Activated CD8-positive, alpha-beta memory T cell treated with anti-CD3 and anti-CD28 coated beads, Interleukin-2, amount 10 ng/mL, durations not matched to agents 7 days and 5 days (primary cell): ENCODE data around the gene ARMH1. TPM values are rescaled to one million over a fixed set of nuclear protein-coding genes. Genes with fewer than 3 reads are reported as not detected.
A peak's percentile ranks its signal among the peaks of the same experiment; 100 is the strongest.
"Not testable (repeated sequence)": the region's sequence is repeated elsewhere in the genome, so short reads cannot be mapped to it uniquely, and the experiment has no call there.

ENCODE experiments used
- ATAC-seq: fragments of 150-1000 bp; cut with Tn5 transposase; one replicate; pipeline ENCODE4 v1.10.0; 2021; ENCODE audit warnings: moderate library complexity
- CTCF ChIA-PET: fragments of 350-600 bp; sonication (Branson Sonifier 250); formaldehyde crosslinking; loops from one replicate; lab custom pipeline; 2021; ENCODE audit warnings: antibody characterized with exemption; lab: Charles Lee
- DNase-seq: peaks from one replicate; pipeline ENCODE4 v3.0.0-alpha.2; 2020
- H3K27ac Mint-ChIP-seq: one replicate; pipeline ENCODE4 v1.8.0; 2021; ENCODE audit warnings: mild to moderate bottlenecking, mixed read lengths
- H3K27me3 Mint-ChIP-seq: one replicate; pipeline ENCODE4 v1.8.0; 2021; ENCODE audit warnings: mixed read lengths
- H3K36me3 Mint-ChIP-seq: one replicate; pipeline ENCODE4 v1.8.0; 2021; ENCODE audit warnings: mild to moderate bottlenecking, mixed read lengths
- H3K4me1 Mint-ChIP-seq: one replicate; pipeline ENCODE4 v1.8.0; 2021; ENCODE audit warnings: mixed read lengths
- H3K4me3 Mint-ChIP-seq: one replicate; pipeline ENCODE4 v1.8.0; 2021; ENCODE audit warnings: mild to moderate bottlenecking, moderate library complexity, mixed read lengths
- H3K9me3 Mint-ChIP-seq: one replicate; pipeline ENCODE4 v1.8.0; 2022; ENCODE audit warnings: low read depth, mixed read lengths
- total RNA-seq, 2 experiments: library from RNA; stranded (reverse); gene quantifications; one replicate each; pipeline ENCODE4 v1.2.3, GENCODE V29; 2021

ARMH1 gene
- total RNA-seq, 2 experiments from 2014 or later: 17.0 to 17.2 TPM

DNA sequence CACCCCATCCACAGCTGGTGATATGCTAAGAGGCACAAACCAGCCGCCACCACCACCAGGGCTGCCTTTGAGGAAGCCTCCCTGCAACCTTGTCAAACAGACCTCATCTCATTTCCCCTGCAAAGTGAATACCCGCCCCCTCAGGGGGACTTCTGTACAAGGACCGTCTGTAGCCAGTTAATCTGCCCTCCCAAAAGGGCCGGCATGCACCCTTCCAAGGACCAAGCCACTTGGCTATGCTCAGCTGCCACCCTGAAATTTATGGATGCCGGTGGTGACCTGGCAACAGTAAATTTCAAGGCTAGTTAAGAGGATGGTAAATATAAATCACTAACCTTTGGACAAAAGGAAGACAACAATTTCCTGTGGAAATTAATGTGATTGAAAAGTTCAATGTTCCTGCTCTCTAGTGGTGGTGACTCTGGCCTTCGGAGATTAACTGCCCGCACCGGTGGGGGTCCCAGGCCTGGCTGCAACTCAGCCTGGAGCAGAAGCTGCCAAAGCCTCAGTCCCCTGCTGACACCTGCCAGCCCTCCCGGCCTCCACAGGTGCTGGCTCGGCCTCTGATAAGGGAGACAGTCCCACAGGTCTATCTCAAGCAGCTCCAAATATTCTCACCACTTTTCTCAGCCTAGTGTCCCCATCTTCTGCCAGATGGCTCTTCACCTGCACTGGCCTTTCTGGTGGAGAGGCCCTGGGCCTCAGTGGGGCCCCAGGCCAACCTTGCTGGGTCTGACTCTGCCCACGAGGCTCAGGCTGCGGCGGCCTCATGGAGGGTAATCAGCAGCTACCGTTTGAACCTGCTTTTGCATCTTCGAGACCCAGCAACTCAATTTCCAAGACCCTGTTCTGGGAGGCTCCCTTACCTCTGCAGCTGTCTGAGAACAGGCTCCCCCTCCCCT, 12.5 kb upstream of the ARMH1 start:
- H3K27me3 Mint-ChIP-seq: no peaks in the 10 kb centered on the region
- H3K27ac Mint-ChIP-seq: no peak overlapping the region
- H3K4me1 Mint-ChIP-seq: peaks cover 9% of the 10 kb centered on the region
- H3K9me3 Mint-ChIP-seq: no peaks in the 10 kb centered on the region
- DNase-seq (no peak), ATAC-seq (no peak)
- CTCF ChIA-PET: interaction anchor here (0.9 to 3.2 kb wide), 5 partner anchors 10 to 344 kb away, joined by 3 to 20 read pairs (median 3); no protein-coding TSS in a partner anchor
- no peaks in the 10 kb centered on the region for H3K36me3 Mint-ChIP-seq
- no peak overlapping the region for H3K4me3 Mint-ChIP-seq

DNA sequence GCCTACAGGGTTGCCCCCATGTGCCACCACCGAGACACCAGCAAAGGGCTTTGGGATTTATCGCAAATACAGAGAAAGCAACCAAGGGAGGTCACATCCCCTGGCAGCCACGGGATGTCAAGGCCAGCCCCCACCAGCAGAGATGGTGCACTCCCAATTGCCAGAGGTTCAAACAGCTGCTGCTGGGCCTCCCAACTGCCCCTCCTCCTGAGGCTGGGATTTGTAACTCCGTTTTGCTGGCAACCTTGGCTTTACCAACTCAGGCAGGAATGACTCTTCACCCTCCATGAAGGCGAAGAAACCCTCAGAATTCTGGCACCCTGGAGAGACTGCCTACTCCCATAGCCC, 11.9 kb upstream of the ARMH1 start:
- Mint-ChIP-seq H3K36me3 (no peaks in the 10 kb centered on the region), H3K4me3 (no peak overlapping the region), H3K27ac (no peak overlapping the region), H3K27me3 (no peaks in the 10 kb centered on the region), H3K4me1 (peaks cover 9% of the 10 kb centered on the region), H3K9me3 (no peaks in the 10 kb centered on the region)
- ATAC-seq: no peak
- CTCF ChIA-PET: interaction anchor here (0.9 to 3.2 kb wide), 4 partner anchors 10 to 345 kb away, joined by 3 to 20 read pairs (median 4); no protein-coding TSS in a partner anchor
- no peak for DNase-seq

DNA sequence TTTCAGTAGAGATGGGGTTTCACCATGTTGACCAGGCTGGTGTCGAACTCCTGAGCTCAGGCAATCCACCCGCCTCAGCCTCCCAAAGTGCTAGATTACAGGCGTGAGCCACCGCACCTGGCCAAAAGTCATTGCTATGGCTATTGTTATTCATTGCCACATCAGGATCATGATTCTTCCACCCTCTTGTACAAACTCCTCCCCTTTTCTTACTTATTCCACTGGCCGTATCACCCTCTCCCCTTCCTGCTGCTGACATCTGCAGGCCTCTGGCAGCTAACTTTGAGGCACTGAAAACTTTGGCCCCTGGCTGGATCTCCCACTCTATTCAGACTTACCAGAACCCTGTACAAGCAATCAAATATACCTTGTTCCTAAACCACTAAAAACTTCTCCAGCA, 11.1 kb upstream of the ARMH1 start:
- Mint-ChIP-seq H3K4me1 (peaks cover 9% of the 10 kb centered on the region), H3K27me3 (no peaks in the 10 kb centered on the region)

DNA sequence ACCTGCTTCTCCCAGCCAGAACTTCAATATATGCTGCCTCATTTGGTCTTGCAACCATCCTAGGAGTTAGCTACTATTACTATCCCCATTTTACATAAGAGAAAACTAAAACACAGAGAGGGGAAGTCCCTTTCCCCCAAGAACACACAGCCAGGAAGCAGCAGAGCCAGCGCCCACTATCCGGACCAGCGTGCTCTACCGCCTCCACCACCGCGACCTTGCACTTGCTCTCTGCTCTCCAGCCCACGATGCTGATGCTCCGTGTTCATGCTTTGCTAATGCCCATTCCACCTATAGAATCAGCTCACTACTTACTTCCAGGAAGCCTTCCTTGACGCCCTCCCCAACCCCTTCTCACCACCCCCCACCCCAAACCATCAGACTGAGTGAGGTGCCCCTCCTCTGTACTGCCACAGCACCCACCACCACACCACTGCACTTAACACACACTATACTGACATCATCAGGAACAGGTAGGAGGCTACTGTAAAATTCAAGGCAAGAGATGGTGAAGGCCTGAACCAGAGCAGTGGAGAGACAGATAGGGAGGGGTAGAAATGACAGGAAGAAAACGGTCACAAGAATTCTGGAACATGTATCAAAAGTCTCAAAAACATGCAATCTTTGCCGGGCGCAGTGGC, 9.7 kb upstream of the ARMH1 start:
- Mint-ChIP-seq H3K36me3 (no peaks in the 10 kb centered on the region), H3K4me3 (no peak overlapping the region), H3K4me1 (peaks cover 9% of the 10 kb centered on the region), H3K27ac (peak overlapping the region; percentile 33), H3K9me3 (no peaks in the 10 kb centered on the region), H3K27me3 (no peaks in the 10 kb centered on the region)
- peak; percentile 50 for DNase-seq
- peak; percentile 76 for ATAC-seq
- CTCF ChIA-PET: interaction anchor here (0.7 to 2.4 kb wide), 4 partner anchors 9 to 12 kb away, joined by 3 to 21 read pairs (median 6); partner anchors contain the start of gene ARMH1

More for the DNA sequence above, 11.1 kb upstream of the ARMH1 start:
- Mint-ChIP-seq H3K36me3 (no peaks in the 10 kb centered on the region), H3K4me3 (no peak overlapping the region), H3K9me3 (no peaks in the 10 kb centered on the region), H3K27ac (no peak overlapping the region)
- DNase-seq (no peak), ATAC-seq (no peak)
- CTCF ChIA-PET: interaction anchor here (0.9 to 3.2 kb wide), 4 partner anchors 11 to 33 kb away, joined by 3 to 20 read pairs (median 6); partner anchors contain the start of gene ARMH1

DNA sequence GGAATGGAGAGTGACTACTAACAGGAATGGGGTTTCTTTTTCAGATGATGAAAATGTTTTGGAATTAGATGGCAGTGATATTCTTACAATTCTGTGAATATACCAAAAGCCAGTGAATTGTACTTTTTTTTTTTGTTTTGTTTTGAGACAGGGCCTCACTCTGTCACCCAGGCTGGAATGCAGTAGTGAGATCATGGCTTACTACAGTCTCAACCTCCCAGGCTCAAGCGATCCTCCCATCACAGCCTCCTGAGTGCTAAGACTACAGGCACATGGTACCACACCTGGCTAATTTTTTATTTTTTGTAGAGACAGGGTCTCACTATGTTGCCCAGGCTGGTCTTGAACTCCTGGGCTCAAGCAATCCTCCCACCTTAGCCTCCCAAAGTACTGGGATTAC, 7.8 kb upstream of the ARMH1 start:
- H3K27ac Mint-ChIP-seq, CTCF ChIA-PET, H3K36me3 Mint-ChIP-seq, DNase-seq, H3K9me3 Mint-ChIP-seq, H3K27me3 Mint-ChIP-seq, ATAC-seq, H3K4me3 Mint-ChIP-seq: not testable (repeated sequence)
- peaks cover 15% of the 10 kb centered on the region for H3K4me1 Mint-ChIP-seq

DNA sequence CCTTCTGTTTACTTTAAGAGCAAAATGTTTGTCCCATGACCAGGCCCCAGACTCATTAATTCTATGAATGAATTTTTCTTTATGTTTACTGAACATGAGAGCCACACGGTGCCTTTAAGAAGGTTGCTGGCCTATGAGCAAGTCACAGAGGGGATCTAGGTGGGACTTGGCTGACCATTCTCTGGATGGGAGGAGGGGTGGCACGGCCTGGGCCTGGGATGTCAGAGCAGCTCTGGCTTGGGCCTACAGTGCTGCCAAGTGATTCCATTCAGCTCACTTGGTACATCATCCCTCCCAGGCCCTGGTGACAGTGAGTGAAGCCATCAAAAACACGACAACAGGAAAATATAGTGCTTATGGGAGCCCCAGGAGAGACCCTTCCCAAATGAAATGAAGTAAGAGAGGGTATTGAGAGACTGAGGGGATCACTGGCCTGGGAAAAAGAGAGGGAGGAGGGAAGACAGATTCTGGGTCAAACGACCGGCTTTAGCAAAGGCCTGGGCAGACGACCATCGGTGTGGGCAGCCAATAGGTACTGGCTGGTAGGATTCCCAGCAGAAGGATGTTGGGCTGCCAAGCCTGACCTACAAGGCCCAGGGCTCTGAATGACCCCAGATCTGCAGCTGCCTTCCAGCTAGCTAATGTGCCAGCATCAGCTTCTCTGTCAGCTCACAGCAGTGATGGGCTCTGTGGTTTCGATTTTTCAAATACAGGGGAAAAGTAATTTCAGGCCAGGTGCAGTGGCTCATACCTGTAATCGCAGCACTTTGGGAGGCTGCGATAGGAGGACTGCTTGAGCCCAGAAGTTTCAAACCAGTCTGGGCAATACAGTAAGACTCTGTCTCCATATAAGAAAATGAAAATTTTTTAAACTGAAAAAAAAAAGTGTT, 3.5 kb upstream of the ARMH1 start:
- Mint-ChIP-seq H3K27ac (no peak overlapping the region), H3K4me1 (peaks cover 32% of the 10 kb centered on the region), H3K36me3 (no peaks in the 10 kb centered on the region), H3K27me3 (no peaks in the 10 kb centered on the region), H3K9me3 (no peaks in the 10 kb centered on the region), H3K4me3 (no peak overlapping the region)
- no peak for DNase-seq
- CTCF ChIA-PET: interaction anchor here (6.2 kb wide), 1 partner anchor 19 kb away, joined by 49 read pairs; no protein-coding TSS in a partner anchor
- ATAC-seq: no peak

DNA sequence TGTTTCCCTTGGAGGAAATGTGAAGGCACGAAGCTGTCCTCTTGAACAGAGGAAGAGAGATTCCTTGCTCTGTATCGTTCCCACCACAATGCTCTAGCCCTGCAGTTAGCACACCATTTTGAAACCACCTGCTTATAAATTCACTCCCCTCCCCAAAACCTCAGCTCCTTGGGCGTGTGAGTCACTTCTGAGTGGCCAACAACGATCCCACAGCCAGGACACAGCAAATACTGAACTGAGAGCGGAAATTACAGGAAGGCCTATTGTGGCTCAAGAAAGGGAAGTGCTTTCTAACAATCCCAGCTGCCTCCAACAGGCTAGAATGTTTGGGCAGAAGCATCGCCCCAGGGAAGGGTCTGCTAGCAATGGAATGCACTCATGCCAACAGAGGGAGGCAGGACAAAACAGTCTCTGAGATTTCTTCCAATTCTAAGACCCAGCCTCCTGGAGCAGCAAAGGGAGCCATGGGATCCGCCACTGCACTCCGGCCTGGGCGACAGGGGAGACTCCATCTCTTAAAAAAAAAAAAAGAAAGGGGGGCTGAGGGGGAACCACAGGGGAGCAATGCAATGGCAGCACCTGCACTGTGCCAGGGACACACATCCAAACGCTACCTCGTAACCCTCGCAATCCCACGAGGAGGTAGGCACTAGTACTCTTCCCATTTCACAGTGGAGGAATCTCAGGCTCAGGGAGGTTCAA, 2.1 kb upstream of the ARMH1 start:
- peak; percentile 60 for DNase-seq
- no peaks in the 10 kb centered on the region for H3K9me3 Mint-ChIP-seq
- peaks cover 32% of the 10 kb centered on the region for H3K4me1 Mint-ChIP-seq
- H3K36me3 Mint-ChIP-seq: no peaks in the 10 kb centered on the region
- H3K27ac Mint-ChIP-seq: peak overlapping the region; percentile 64
- H3K27me3 Mint-ChIP-seq: no peaks in the 10 kb centered on the region
- CTCF ChIA-PET: interaction anchor here (0.6 to 6.2 kb wide), 3 partner anchors 12 to 21 kb away, joined by 3 to 49 read pairs (median 5); no protein-coding TSS in a partner anchor
- no peak overlapping the region for H3K4me3 Mint-ChIP-seq
- ATAC-seq: no peak

DNA sequence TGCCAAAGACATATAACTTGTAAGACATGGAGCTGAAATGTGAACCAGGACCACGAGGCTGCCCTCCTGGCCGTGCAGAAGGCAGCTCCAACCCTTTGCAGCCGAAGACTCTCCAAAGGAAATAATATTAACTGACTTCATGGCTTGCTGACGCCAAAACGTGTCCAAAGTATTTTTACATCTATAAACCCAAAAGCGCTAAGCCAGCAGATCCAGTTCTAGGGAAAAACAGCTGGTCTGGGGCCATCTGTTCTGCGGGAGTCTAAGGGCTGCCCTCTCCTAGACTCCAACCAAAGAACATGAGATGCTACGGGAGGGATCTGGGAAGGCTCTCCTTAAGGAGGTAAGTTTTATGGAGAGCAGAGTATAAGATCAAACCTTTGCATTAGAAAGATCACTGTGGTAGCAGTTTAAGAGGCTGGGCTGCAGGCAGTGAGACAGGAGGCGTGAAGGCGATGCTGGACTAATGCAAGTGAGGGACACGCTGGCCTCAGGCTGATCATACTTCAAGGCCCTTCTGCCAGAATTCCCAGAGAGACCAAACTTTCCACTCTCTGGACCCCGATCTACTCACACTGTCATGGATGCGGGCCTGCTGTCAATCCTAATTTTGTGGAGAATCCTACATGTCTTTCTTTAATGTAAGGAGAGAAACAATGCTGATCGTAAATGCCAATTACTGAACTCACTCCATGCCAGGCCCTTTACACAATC, 1.4 kb upstream of the ARMH1 start:
- DNase-seq: no peak
- Mint-ChIP-seq H3K27me3 (no peaks in the 10 kb centered on the region), H3K4me1 (peaks cover 32% of the 10 kb centered on the region), H3K36me3 (no peaks in the 10 kb centered on the region), H3K4me3 (peak overlapping the region; percentile 78), H3K27ac (peak overlapping the region; percentile 54), H3K9me3 (no peaks in the 10 kb centered on the region)
- CTCF ChIA-PET: interaction anchor here (0.6 to 6.2 kb wide), 10 partner anchors 9 to 80 kb away, joined by 3 to 49 read pairs (median 5); partner anchors contain the start of gene RNU5D-1
- no peak for ATAC-seq

DNA sequence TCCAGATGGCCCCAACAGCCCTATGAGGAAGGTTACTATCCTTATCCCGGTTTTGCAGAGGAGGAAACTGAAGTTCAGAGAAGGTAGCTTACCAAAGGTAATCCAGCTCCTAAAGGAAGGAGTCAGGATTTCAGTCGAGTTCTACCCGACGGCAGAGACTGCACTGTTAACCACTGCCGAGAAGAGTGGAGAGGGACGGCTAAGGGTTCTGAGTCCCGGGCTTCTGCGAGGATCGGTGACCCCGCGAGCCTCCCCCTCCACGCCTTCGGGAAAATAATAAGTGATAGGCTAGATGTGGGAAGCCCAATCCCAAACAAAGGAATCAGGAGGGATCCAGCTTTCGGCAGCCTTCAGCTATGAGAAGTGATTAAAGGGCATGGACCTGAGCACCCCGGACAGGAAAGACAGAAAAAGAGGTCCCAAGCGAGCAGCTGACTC, 820 bp upstream of the ARMH1 start:
- Mint-ChIP-seq H3K9me3 (no peaks in the 10 kb centered on the region), H3K27ac (peak overlapping the region; percentile 54), H3K4me1 (peaks cover 32% of the 10 kb centered on the region), H3K4me3 (peak overlapping the region; percentile 78), H3K27me3 (no peaks in the 10 kb centered on the region), H3K36me3 (no peaks in the 10 kb centered on the region)
- DNase-seq (no peak), ATAC-seq (no peak)
- CTCF ChIA-PET: interaction anchor here (0.7 to 6.2 kb wide), 14 partner anchors 9 to 456 kb away, joined by 3 to 49 read pairs (median 4); partner anchors contain the start of gene RNU5D-1

DNA sequence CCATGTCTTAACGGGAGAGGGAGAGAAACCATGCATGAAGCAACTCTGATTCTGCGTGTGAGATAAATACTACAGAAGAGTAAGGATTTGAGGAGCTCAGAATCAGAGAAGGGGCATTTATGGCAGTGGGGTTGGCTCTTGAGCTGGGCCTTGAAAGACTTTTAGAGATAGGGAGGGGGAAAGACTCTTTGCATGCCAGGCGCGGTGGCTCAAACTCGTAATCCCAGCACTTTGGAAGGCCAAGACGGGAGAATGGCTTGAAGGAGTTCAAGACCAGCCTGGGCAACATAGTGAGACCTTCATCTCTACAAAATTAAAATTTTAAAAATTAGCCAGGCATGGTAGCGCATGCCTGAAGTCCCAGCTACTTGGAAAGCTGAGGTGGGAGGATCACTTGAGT, 672 bp downstream of the ARMH1 start:
- CTCF ChIA-PET: interaction anchor here (0.7 to 6.2 kb wide), 13 partner anchors 11 to 664 kb away, joined by 3 to 49 read pairs (median 4); no protein-coding TSS in a partner anchor
- no peaks in the 10 kb centered on the region for H3K9me3 Mint-ChIP-seq

DNA sequence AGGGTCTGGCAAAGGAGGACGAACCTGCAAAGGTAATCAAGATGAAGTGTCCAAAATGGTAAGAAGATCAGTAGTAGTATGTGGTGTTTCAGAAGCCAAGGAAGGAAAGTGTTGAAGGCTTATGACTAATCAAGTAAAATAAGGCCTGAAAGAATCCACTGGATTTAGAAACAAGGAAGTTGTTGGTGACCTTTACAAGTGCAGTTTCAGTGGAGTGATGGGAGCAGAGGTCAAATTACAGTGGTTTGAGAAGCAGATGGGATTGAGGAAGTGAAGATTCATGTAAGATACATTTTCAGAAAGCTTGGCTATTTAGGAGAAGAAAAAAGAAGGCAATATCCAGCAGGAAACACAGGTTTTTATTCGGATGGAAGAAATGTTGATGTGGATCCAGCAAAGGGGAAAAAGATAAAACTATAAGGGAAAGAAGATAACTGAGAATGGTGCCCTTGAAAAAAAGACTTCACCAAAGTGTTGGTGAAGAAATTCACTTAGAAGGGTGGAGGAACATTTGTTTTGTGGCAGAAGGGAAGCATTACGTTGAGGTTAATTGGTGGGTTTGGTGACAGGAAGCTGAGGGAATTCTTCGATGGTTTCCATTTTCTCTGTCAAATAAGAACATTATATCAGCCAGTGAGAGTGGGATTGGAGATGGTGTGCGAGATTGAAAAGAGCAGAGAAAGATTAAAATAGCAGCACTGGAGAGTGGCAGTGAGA, 2.1 kb downstream of the ARMH1 start:
- DNase-seq: no peak
- Mint-ChIP-seq H3K4me1 (peaks cover 26% of the 10 kb centered on the region), H3K9me3 (no peaks in the 10 kb centered on the region), H3K27ac (no peak overlapping the region), H3K27me3 (no peaks in the 10 kb centered on the region), H3K4me3 (no peak overlapping the region), H3K36me3 (no peaks in the 10 kb centered on the region)
- CTCF ChIA-PET: interaction anchor here (1.6 to 3.7 kb wide), 3 partner anchors 9 to 22 kb away, joined by 3 to 18 read pairs (median 8); no protein-coding TSS in a partner anchor
- ATAC-seq: no peak

More for the DNA sequence above, 672 bp downstream of the ARMH1 start:
- ATAC-seq: no peak
- DNase-seq: no peak
- Mint-ChIP-seq H3K27me3 (no peaks in the 10 kb centered on the region), H3K27ac (peak overlapping the region; percentile 90), H3K36me3 (no peaks in the 10 kb centered on the region), H3K4me1 (peaks cover 32% of the 10 kb centered on the region), H3K4me3 (peak overlapping the region; percentile 78)
